VCaP (cell line): ENCODE measurements around the gene DRD5.
"Not testable (repeated sequence)": the region's sequence is repeated elsewhere in the genome, so short reads cannot be mapped to it uniquely, and the experiment has no call there.

Experiments
- H3K27ac ChIP-seq: fragments of 450-650 bp; 2 replicates; pipeline ENCODE4 v1.5.1; 2017
- CTCF ChIP-seq: fragments of 450-650 bp; conservative IDR thresholded peaks from 2 replicates; pipeline ENCODE4 v1.5.1; 2017; ENCODE audit warnings: mild to moderate bottlenecking, moderate library complexity

The DRD5 gene

GRCh38 chr4:9781343-9782135, at the start of gene DRD5:
Gene DRD5, plus strand, starts transcription at chr4:9781634. Its CDS starts 396 bp downstream, at chr4:9782030.
- TF ChIP-seq CTCF, result no peak
- H3K27ac ChIP-seq, result no peak within 1 kb of the TSS

- not testable (repeated sequence) for H3K27ac ChIP-seq
Measured at GRCh38 chr4:9732256-9732655, 49.2 kb upstream of the DRD5 start.

GRCh38 chr4:9735515-9735914, 45.9 kb upstream of the DRD5 start:
- no peak overlapping the region for H3K27ac ChIP-seq
- no peak for TF ChIP-seq CTCF

- H3K27ac ChIP-seq, result not testable (repeated sequence)
Measured at GRCh38 chr4:9737280-9737679, 44.2 kb upstream of the DRD5 start.

GRCh38 chr4:9743789-9744188, 37.6 kb upstream of the DRD5 start:
- H3K27ac ChIP-seq, result not testable (repeated sequence)

GRCh38 chr4:9745782-9746181, 35.7 kb upstream of the DRD5 start:
- no peak overlapping the region for H3K27ac ChIP-seq
- no peak for TF ChIP-seq CTCF

- no peak overlapping the region for H3K27ac ChIP-seq
- no peak for TF ChIP-seq CTCF
Measured at GRCh38 chr4:9758641-9759317, 22.7 kb upstream of the DRD5 start.

GRCh38 chr4:9762823-9763475, 18.5 kb upstream of the DRD5 start:
- TF ChIP-seq CTCF, result peak; percentile 78
- H3K27ac ChIP-seq, result no peak overlapping the region

- no peak overlapping the region for H3K27ac ChIP-seq
- TF ChIP-seq CTCF, result no peak
Measured at GRCh38 chr4:9764155-9764696, 17.2 kb upstream of the DRD5 start.
